HG03175 (cell line): ENCODE results near the gene TCF7L2.

Source experiments
- ATAC-seq: cut with Tn5 transposase; IDR thresholded peaks from one replicate; pipeline ENCODE4 v1.9.1; 2021; ENCODE audit warnings: mild to moderate bottlenecking, moderate library complexity; ENCODE audit not compliant: unreplicated experiment

Gene TCF7L2

GRCh38 chr10:113041324-113041723, 91.3 kb downstream of the TCF7L2 start:
- no peak for ATAC-seq

DNA sequence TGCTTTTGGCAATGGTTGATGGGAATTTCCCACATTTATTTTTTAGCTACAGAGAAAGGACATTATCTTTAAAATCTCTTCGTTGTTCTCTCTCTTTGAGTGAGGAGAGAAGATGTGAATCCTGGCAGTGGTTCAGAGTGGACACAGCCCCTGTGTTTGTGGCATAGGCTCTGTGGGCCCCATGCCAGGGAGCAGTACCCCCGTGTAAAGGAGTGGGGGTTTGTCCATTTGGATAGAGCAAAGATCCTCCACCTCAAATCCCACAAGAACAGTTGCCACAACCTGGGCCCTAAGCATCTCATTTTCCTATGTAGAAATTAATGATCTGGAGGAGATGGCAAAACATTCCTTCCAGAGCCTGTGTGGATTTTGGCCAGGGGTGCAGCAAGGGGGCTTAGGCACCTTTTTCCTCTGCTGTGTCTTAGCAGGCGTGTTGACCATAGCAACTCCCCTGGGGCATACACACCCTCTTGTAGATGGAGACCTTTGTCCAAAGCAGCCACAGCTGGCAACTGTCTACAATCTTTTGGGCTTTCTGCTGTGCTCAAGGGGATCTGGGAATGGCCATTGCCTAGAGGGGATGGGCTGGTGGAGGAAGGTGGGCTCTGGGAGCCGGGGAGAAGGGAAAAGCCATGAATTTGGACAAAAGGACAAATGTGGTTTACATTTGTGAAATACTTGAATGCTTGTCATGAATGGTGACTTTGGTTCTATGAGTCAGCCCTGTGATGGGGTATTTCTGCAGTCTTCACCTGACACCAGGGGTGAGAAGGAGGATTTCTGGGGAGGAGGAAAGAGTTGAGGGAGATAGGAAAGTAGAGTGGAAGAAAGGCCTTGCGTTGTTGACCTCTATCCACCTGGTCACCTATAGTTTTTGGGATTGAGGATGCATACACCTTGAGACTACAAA, 92.0 kb downstream of the TCF7L2 start:
- no peak for ATAC-seq

- ATAC-seq = no peak
Measured at GRCh38 chr10:113042868-113043267, 92.8 kb downstream of the TCF7L2 start.

GRCh38 chr10:113044016-113044755, 94.1 kb downstream of the TCF7L2 start:
- ATAC-seq = no peak

DNA sequence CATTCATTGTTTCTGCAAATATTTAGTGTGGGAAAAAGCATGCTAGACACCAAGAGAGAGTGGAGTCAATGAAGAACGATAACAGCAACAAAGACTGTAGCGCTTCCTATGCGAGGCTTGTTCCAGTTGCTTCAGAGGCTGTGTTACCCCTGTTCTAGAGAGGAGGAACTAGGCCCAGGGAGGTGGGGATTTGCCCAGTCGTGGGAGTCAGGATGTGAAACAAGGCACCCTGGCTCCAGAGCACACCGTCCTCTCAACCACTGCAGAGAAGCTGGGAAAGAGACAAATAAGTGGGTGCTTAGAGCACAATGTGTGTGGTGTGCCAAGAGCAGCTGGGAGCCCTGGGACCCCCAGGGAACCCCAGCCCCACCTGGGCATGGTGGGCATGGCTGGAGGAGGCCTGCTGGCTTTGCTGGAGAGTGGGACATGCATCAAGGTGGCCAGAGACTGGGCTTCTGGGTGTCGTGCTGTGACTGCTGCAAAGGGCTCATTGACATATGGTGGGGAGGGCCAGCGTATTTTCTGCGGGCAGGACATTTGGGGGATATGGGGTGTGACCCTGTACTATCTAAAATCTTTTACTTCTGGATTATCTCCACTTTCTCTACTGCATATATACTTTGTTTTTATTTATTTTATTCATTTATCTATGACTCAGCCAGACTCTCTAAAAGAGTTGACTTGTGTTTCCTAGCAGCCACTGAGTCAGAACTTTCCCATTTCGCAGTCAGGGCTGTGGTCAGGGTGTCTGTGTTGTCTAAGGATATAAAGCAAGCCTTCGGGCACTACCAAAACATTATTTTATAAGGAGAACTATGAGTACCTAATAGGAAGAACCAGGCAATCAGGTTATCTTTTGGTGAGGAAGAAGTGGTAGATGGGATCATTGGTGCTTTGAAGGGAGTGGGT, 95.4 kb downstream of the TCF7L2 start:
- no peak for ATAC-seq

- no peak for ATAC-seq
Measured at GRCh38 chr10:113047151-113047550, 97.1 kb downstream of the TCF7L2 start.

DNA sequence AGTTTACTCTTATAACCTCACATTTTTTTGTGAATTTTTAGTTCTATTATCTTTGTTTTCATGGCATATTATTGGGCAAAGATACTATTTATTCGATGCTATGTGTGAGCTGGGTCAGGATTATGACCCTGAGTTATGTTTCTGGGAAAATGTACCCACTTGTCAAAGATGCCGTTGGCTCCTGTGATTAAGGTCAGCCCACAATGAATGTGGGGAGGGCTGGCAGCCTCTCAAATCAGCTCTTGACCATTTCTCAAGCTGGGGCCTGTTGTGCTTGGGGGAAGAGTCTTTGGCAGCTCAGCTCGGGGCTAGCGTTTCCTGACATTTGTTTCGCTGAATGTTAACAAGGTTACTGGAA, 97.5 kb downstream of the TCF7L2 start:
- no peak for ATAC-seq

GRCh38 chr10:113047963-113048781, 98.1 kb downstream of the TCF7L2 start:
- no peak for ATAC-seq

DNA sequence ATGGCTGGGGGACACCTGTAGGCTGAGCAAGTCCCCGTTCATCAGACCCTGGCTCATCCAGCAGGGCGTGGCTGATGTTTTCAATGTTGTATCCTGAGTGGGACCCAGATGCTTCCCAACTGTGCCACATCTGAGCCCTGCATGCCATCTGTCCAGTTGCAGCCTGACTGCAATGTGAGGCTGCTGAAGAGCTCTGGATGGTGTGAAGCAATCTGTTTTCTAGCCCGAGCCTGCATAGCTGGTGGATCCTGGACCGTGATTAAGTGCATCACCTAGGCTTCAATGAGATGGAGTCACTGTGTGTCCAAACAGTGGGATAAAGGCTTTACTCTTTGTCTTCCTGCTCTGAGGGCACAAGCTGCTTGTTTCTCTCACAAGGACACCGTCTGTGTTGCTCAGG, 99.8 kb downstream of the TCF7L2 start:
- ATAC-seq = no peak

GRCh38 chr10:113052076-113052830, 102.2 kb downstream of the TCF7L2 start:
- ATAC-seq = no peak

DNA sequence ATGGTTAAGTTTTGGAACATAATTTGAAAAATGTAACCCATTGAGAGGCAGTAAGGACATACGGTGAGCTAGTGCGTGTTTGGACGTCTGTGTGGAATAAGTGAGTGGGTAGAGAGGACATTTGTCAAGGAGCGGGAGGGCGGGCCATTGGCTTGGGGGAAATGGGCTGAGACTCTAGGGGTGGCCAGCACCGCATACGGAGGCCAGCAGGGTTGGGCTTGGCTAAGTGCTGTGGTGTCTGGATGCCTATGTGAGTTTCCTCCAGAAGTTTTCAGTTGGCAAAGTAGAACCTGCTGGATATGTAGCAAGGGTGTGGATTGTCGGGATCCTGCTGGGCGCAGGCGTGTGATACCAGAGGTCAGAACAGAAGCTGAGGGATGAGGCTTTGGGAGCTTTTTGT, 103.0 kb downstream of the TCF7L2 start:
- no peak for ATAC-seq

DNA sequence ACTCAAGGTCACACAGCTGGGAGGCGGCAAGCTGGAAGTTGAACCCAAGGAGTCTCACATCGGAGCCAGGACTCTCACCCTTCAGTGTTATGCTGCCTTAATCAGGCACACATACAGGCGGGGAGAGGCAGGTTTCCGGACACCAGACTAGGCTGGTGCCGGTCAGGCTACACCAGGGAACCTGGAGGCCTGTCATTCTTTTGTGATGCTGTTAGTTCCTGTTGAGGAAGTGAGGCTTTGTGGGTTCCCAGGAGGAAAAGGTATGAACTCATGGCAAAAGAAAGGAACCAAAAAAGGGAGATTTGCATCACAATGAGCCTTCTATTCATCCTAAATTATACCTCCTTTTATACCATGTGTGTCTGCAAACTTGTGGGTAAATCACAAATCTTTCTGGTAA, 103.8 kb downstream of the TCF7L2 start:
- no peak for ATAC-seq

- ATAC-seq = no peak
Measured at GRCh38 chr10:113055458-113055857, 105.4 kb downstream of the TCF7L2 start.

DNA sequence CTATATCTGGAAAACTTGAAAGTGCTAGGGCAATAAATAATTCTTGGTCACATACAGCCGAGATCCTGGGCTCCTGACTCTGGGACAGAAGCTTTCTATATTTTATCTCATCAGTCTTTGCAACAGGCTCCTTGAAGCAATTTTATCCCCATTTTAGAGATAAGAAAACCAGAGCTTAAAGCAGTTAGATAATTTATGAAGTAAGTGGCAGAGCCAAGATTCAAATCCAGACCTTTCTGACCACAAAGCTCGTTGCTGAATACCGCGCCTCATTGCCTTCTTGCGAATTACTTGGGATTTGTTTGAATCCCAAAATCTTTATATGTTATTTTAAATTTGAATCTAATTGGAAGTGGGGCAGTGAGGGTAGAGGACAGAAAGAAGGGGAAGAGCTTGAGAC, 106.0 kb downstream of the TCF7L2 start:
- ATAC-seq = no peak

DNA sequence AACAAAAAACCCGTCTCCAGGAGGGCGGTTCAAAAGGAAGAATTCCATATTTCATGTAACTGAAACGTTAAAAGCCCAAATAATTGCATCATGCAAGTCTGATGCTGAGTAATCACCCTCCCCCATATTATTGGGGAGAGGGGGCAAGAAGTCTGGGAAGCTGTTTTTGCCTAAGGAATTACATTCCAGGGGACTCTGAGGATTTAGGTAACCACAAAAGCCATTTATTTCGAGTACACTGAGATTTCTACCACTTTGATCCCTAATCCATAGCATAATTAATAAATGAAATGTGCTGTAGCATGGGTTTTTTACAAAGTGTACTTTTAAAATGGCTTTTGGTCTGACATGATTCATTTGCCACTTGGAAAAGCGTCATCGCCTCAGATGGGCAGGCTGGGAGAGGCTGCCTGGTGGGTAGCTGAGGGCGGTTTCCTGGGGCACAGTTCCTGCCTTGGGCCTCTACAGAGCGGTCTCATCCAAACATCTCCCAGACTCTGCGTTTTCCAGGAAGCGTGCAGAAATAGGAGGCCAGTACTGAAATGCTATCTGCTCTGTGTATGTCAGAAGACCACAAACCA, 106.5 kb downstream of the TCF7L2 start:
- no peak for ATAC-seq

- ATAC-seq = no peak
Measured at GRCh38 chr10:113057948-113058522, 108.0 kb downstream of the TCF7L2 start.

- no peak for ATAC-seq
Measured at GRCh38 chr10:113058523-113059370, 108.7 kb downstream of the TCF7L2 start.

GRCh38 chr10:113059371-113059780, 109.3 kb downstream of the TCF7L2 start:
- ATAC-seq = no peak
